Upper lobe of left lung (tissue), 6 donors: ENCODE results near the gene PGLYRP4. TPM values are rescaled to one million over a fixed set of nuclear protein-coding genes. Genes with fewer than 3 reads are reported as not detected.

Experiments
- ATAC-seq, 2 donors: fragments of 200-7000 bp; cut with Tn5 transposase; one replicate each; pipeline ENCODE4 v1.9.1; 2022; ENCODE audit warnings: mild to moderate bottlenecking in 2 of 2, moderate library complexity in 2 of 2; ENCODE audit not compliant: low FRiP score in 2 of 2
- DNase-seq, 2 donors: peaks; one replicate each; pipeline ENCODE4 v3.0.0-alpha.2; 2019 to 2020
- H3K27ac ChIP-seq, 4 donors: fragments of 200-600 bp; sonication (generic); one replicate each; pipeline ENCODE4 v1.5.1; 2016 to 2019
- H3K27me3 ChIP-seq, 4 donors: fragments of 200-600 bp; sonication (generic); one replicate each; pipeline ENCODE4 v1.5.1; 2017 to 2019
- H3K36me3 ChIP-seq, 4 donors: fragments of 200-600 bp; sonication (generic); one replicate each; pipeline ENCODE4 v1.5.1; 2016 to 2019
- H3K4me1 ChIP-seq, 4 donors: fragments of 200-600 bp; sonication (generic); one replicate each; pipeline ENCODE4 v1.5.1; 2018 to 2019
- H3K4me3 ChIP-seq, 4 donors: fragments of 200-600 bp; sonication (generic); one replicate each; pipeline ENCODE4 v1.5.1; 2017 to 2019; ENCODE audit warnings: mild to moderate bottlenecking in 2 of 4, moderate library complexity in 1 of 4
- H3K9me3 ChIP-seq, 4 donors: fragments of 200-600 bp; sonication (generic); one replicate each; pipeline ENCODE4 v1.5.1; 2018 to 2019
- EP300 ChIP-seq, 4 donors: sonication (generic); formaldehyde crosslinking; IDR thresholded peaks; one replicate each; pipeline ENCODE4 v1.5.1; 2017; ENCODE audit warnings: antibody characterized with exemption in 4 of 4, control low read depth in 2 of 4
- POLR2A ChIP-seq, 4 donors: fragments of 450-650 bp; IDR thresholded peaks; one replicate each; pipeline ENCODE4 v1.5.1; 2016 to 2017; ENCODE audit warnings: antibody characterized with exemption in 4 of 4, mild to moderate bottlenecking in 2 of 4
- POLR2AphosphoS5 ChIP-seq, 2 donors: sonication (generic); formaldehyde crosslinking; IDR thresholded peaks; one replicate each; pipeline ENCODE4 v1.5.1; 2017; ENCODE audit warnings: antibody characterized with exemption in 2 of 2
- WGBS, 2 donors: methylation state at CpG; one replicate each; pipeline ENCODE4 v1.1.5; 2017 to 2018; 5-methylcytosine and 5-hydroxymethylcytosine counted together
- total RNA-seq, 6 donors: library from RNA; depleted of rRNA in 4 of 6; stranded (reverse); fragments of >200 nt in 4 of 6; gene quantifications; one replicate each; pipeline versions ENCODE4 v1.1.0 to v1.2.1, GENCODE V29; 2016 to 2021
- TF ChIP-seq, protein P1 (sequence below), 6 experiments: fragments of 450-650 bp in 4 of 6; fragments of 200-600 bp in 2 of 6; sonication (generic) in 2 of 6; IDR thresholded peaks; one replicate each; pipeline ENCODE4 v1.5.1; 2016 to 2019; ENCODE audit warnings: antibody characterized with exemption in 6 of 6
- donor health status: DM: no; HTN: no; CAD: no; lungs with moderate emphysema.
- donor health status: DM: no; HTN: yes; CAD: no; lungs with severe emphysema.

PGLYRP4 gene
- not detected for total RNA-seq

- Histone ChIP-seq H3K4me1 (peaks cover 4 to 25% (median 18%) of the 10 kb centered on the region in 4 donors), H3K4me3 (no peak within 1 kb of the TSS), H3K9me3 (no peaks in the 10 kb centered on the region), H3K36me3 (no peaks in the 10 kb centered on the region), H3K27me3 (no peaks in the 10 kb centered on the region), H3K27ac (no peak within 1 kb of the TSS)
- TF ChIP-seq, protein P1, sequence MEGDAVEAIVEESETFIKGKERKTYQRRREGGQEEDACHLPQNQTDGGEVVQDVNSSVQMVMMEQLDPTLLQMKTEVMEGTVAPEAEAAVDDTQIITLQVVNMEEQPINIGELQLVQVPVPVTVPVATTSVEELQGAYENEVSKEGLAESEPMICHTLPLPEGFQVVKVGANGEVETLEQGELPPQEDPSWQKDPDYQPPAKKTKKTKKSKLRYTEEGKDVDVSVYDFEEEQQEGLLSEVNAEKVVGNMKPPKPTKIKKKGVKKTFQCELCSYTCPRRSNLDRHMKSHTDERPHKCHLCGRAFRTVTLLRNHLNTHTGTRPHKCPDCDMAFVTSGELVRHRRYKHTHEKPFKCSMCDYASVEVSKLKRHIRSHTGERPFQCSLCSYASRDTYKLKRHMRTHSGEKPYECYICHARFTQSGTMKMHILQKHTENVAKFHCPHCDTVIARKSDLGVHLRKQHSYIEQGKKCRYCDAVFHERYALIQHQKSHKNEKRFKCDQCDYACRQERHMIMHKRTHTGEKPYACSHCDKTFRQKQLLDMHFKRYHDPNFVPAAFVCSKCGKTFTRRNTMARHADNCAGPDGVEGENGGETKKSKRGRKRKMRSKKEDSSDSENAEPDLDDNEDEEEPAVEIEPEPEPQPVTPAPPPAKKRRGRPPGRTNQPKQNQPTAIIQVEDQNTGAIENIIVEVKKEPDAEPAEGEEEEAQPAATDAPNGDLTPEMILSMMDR (IDR thresholded peaks at IDR 0.05) = no peak
- TF ChIP-seq EP300 (IDR thresholded peaks at IDR 0.05) = no peak
- no peak for TF ChIP-seq POLR2AphosphoS5 (IDR thresholded peaks at IDR 0.05)
- no peak for DNase-seq
- no peak for ATAC-seq
- WGBS, 2 donors = 51 to 71% methylated on average over 5 to 9 of the region's 10 CpGs
These were observed at the start of gene PGLYRP4 for GRCh38 chr1:153348511-153349362. TSS of gene PGLYRP4 (minus strand) at chr1:153348841. CDS start at chr1:153347932, 909 bp downstream.

DNA sequence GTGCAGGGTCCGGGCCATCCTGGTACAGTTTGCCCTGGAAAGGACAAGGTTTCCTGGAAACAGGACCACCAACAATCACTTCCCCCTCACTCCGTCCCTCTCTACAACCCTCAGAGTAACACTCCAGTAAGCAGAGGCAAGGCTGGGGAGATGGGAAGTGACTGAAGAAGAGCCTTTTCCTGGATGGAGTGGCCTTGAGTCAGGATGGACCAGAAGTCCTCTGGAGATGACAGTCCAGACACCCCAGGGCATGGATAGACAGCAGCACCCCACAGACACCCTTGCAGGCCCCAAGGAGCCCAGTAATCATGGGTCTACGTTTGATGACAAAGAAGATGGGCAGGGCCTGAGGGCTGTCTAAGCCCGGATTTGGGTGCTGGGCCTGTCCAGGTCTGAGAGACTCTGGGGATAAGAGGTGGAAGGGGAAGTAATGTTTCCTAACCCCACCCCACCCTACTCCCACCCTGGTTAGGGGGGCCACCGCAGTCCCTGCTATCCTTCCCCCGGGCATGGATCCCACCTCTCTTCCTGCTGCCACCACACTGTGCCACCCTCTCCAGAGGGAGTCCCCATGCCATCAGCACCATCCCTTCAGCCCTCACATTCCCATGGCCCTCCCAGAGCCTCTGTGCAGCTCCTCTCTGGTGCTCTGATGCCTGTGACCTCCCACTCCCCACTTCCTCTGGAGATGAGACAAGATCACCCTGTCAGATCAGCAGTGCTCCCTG lies 49.4 kb upstream of the PGLYRP4 start:
- no peak overlapping the region for H3K4me3 ChIP-seq
- ATAC-seq = no peak
- no peak for DNase-seq
- H3K27me3 ChIP-seq = no peaks in the 10 kb centered on the region
- TF ChIP-seq, protein P1 (IDR thresholded peaks at IDR 0.05) = no peak
- TF ChIP-seq POLR2A (IDR thresholded peaks at IDR 0.05) = no peak
- no peak for TF ChIP-seq EP300 (IDR thresholded peaks at IDR 0.05)
- no peak for TF ChIP-seq POLR2AphosphoS5 (IDR thresholded peaks at IDR 0.05)
- no peaks in the 10 kb centered on the region for H3K36me3 ChIP-seq
- 80 to 85% methylated on average over 6 of the region's 6 CpGs for WGBS, 2 donors
- H3K27ac ChIP-seq = no peak overlapping the region
- no peaks in the 10 kb centered on the region for H3K4me1 ChIP-seq
- no peaks in the 10 kb centered on the region for H3K9me3 ChIP-seq

DNA sequence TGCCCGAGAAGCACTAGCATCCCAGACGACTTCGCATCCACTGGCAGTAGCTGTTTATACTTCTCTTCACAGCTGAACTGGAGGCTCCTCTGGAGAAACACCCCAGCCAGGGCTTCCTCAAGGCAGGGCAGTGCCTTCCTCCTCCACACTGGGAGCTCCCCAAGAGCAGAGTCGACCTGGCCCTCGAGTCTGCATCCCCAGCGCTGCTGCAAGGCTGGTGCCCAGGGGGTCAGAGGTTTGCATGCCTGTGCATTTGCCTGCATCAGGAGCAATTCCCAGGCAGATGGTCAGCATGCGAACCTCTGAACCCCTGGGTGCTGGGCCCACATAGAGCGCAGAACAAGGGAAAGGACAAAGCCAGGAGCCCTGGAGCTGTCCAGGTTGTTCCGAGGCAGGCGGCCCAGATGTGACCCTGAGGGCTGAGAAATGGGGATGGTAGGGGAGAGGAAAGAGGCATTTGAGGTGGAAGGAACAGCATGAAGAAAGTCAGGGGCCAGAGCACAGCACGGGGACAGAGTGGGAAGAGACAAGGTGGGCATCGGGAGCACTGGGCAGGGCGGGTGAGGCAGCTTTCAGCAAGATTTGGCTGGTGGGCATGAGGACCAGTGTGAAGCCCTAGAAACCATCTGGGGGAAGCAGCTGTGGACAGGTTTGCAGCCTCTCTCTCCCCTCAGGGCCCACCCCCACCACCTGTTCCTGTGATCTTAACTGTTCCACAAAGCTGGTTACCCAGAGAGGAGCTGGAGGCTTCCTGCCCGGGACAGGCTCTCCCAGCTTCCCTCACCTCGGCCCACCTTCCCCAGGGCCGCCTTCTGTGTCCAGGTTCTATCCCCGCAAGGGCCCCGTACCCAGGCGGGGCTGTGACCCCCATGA lies 48.6 kb upstream of the PGLYRP4 start:
- no peak overlapping the region for H3K27ac ChIP-seq
- no peak for ATAC-seq
- no peaks in the 10 kb centered on the region for H3K27me3 ChIP-seq
- WGBS, 2 donors = 86 to 88% methylated on average over 13 to 19 of the region's 19 CpGs
- H3K4me3 ChIP-seq = no peak overlapping the region
- no peaks in the 10 kb centered on the region for H3K4me1 ChIP-seq
- no peaks in the 10 kb centered on the region for H3K9me3 ChIP-seq
- TF ChIP-seq, protein P1 (IDR thresholded peaks at IDR 0.05) = no peak
- TF ChIP-seq POLR2AphosphoS5 (IDR thresholded peaks at IDR 0.05) (no peak), POLR2A (IDR thresholded peaks at IDR 0.05) (no peak), EP300 (IDR thresholded peaks at IDR 0.05) (no peak)
- no peak for DNase-seq
- no peaks in the 10 kb centered on the region for H3K36me3 ChIP-seq

DNA sequence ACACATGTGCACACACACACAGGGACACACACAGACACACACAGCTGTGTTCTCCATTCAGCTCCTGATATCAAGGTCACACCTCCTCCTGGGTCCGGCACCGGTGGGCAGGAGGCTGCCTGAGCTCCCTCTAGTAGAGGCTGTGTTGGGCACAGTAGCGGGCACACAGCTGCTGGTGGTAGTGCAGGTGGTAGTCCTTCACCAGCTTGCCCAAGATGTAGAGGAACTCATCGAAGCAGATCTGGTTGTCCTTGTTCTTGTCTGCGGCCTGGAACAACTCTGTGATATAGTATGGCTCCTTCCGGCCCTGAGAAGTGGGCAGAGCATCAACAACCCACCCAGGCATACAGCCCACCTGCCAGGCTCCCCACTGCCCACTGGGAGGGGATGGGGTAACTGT lies 47.8 kb upstream of the PGLYRP4 start:
- DNase-seq (no peak), ATAC-seq (no peak)
- no peak for TF ChIP-seq EP300 (IDR thresholded peaks at IDR 0.05)
- TF ChIP-seq, protein P1 (IDR thresholded peaks at IDR 0.05) = no peak
- TF ChIP-seq POLR2AphosphoS5 (IDR thresholded peaks at IDR 0.05) = no peak
- TF ChIP-seq POLR2A (IDR thresholded peaks at IDR 0.05) = no peak
- Histone ChIP-seq H3K27ac (no peak overlapping the region), H3K36me3 (no peaks in the 10 kb centered on the region), H3K27me3 (no peaks in the 10 kb centered on the region), H3K4me1 (no peaks in the 10 kb centered on the region), H3K4me3 (no peak overlapping the region), H3K9me3 (no peaks in the 10 kb centered on the region)
- WGBS, 2 donors = 80 to 100% methylated on average over 3 to 6 of the region's 6 CpGs
